GM19193 (cell line): ENCODE results near the gene CTBP2.

Experiments
- POLR2A ChIP-seq: IDR thresholded peaks from 4 replicates; pipeline ENCODE4 v1.6.1; 2011; ENCODE audit not compliant: insufficient read depth, insufficient read length; ENCODE audit errors: extremely low read depth

Gene CTBP2

GRCh38 chr10:124977648-124978375 lies 182.6 kb downstream of the CTBP2 start:
- TF ChIP-seq POLR2A, result no peak

- TF ChIP-seq POLR2A, result no peak
Observed at GRCh38 chr10:124977161-124977560, 183.2 kb downstream of the CTBP2 start.

DNA sequence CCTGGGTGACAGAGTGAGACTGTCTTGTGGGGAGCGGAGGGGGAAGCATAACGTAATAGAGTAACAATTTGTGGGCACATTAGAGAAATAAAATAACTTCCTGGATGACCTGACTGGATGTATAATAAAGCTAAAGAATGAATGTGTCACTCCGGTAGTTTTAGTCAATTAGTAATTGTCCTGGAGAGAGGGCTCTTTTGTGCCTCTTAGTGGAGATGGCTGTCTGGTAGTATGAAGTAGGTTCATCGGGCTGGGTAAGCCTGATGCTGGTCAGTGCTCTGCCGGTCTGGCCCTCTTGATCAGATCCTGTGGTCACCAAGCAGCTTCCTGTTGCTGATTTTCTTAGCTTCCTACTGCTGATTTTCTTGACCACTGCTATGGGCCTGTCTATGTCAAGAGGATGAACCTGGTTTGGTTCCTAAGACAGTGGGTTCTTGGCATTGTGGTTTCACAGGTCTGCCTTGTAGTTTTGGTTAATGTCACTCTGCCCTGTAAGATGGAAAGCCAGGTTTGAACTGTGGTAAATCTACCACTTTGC lies 184.3 kb downstream of the CTBP2 start:
- no peak for TF ChIP-seq POLR2A

- TF ChIP-seq POLR2A, result no peak
Observed at GRCh38 chr10:124974131-124974530, 186.2 kb downstream of the CTBP2 start.

DNA sequence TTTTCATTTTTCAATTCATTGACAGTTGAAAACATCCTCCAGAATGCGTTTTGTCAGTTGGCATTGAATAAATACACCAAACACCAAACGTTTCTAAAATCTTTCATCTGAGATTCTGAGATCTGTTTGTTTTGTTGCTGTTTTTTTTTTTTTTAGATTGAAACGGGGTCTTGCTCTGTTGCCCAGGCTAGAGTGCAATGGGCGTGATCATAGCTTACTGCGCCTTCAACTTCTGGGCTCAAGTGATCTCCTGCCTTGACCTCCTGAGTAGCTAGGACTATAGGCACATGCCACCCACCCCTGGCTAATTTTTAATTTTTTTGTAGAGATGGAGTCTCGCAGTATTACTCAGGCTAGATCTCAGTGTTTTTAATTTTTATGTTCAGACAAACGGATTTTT lies 187.7 kb downstream of the CTBP2 start:
- no peak for TF ChIP-seq POLR2A

- TF ChIP-seq POLR2A, result no peak
Observed at GRCh38 chr10:124971276-124971675, 189.1 kb downstream of the CTBP2 start.

DNA sequence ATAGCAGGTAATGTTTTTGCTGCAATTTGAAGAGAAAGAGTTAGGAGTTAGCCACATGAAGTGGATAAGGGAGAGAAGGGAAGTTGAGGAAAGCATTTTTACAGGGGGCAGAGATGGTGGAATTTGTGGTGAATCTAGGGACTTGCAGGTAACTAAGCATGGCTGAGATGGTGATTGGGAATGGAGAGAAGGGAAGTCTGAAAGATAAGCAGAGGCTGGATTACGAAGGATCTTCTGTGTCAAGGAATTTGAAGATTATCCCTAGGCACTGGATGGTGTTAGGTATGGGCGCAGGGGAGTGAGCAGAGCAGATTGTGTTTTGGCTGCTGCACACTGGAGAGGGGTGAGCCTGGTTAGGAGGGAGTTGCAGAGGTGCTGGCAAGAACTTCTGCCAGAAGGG lies 193.1 kb downstream of the CTBP2 start:
- no peak for TF ChIP-seq POLR2A

DNA sequence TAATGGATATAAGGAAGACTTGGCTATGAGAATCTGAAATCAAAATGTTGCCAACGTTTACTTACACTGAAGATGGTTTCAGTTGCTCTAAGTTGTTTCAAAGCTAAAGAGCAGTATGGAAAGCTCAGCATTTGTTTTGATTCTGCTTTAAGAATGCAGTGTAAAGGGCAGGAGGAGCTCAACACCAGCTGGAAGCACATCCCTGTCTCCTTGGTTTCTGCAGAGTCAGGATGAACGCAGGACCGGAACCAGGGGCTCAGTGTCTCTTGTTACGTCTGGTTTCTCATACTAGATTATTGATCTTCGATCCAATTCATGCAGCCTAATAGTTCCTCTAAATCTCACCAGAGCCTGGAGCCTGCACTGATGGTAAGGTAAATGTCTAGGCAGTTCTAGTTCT lies 194.4 kb downstream of the CTBP2 start:
- no peak for TF ChIP-seq POLR2A

DNA sequence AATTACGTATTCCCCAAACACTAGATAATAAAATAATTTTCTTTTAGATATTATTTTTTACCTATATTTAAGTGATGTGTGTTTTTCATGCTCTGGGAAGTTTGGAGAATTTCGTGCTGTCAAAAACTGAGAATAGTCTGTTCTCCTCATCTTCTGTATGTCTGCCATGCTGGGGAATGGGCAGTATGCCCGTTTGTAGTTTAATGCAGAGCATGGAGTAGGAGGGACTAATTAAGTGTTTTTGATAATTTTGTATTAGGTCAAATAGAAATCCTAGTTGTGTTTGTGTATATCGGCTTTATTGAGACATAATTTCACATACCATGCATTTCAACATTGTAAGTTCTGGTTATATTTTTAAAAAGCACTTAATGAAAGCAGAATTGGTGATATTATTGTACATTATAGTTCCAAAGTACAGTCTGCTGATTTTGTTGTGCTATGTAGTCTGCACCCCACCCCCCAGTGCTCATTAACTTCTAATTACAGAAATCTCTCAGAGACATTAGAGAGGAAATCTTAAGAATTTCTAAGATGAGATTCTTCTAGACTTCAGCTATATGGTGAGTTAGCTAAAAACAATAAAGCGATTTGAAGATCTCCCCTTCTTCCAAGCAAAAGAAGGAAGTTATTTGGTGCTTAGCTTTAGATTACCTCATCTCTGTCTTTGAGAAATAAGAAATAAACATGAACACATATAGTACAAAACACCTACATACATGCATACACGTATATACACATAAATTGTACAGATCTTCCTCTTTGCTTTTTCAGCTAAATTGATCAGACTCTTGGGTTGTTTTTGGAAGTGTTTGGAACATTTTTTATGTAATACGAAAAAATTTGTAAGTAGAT lies 196.3 kb downstream of the CTBP2 start:
- no peak for TF ChIP-seq POLR2A

- no peak for TF ChIP-seq POLR2A
Observed at GRCh38 chr10:124962421-124962820, 197.9 kb downstream of the CTBP2 start.

DNA sequence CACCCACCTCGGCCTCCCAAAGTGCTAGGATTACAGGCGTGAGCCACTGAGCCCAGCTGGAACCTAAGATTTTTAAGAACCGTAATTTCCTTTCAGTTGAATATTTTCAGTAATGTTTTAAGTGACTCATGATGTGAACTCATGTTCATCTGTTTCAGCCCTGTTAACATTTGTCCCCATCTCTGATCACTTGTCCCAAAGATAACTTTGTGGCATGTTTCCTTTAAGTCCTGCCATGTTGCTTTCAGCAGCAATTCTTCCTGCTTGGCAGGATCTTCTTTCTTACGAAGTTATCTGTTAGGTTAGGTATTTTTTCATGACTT lies 199.2 kb downstream of the CTBP2 start:
- no peak for TF ChIP-seq POLR2A

GRCh38 chr10:124959564-124959963 lies 200.8 kb downstream of the CTBP2 start:
- TF ChIP-seq POLR2A, result no peak

DNA sequence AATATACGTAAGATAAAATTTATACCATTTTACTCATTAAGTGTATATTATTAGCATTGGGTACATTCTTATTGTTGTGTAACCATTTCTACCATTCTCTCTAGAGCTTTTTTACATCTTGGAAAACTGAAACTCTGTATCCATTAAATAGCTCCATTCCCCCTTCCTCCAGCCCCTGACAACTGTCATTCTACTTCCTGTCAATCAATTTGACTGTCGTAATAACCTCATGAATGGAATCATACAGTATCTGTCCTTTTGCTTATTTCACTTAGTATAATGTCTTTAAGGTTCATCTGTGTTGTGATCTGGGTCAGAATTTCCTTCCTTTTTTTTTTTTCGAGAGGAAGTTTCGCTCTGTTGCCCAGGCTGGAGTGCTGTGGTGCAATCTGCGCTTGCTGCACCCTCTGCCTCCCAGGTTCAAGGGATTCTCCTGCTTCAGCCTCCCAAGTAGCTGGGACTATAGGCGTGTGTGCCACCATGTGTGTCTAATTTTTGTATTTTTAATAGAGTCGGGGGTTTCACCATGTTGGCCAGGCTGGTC lies 202.9 kb downstream of the CTBP2 start:
- no peak for TF ChIP-seq POLR2A

GRCh38 chr10:124956764-124957163 lies 203.6 kb downstream of the CTBP2 start:
- TF ChIP-seq POLR2A, result no peak

GRCh38 chr10:124955868-124956267 lies 204.5 kb downstream of the CTBP2 start:
- TF ChIP-seq POLR2A, result no peak

DNA sequence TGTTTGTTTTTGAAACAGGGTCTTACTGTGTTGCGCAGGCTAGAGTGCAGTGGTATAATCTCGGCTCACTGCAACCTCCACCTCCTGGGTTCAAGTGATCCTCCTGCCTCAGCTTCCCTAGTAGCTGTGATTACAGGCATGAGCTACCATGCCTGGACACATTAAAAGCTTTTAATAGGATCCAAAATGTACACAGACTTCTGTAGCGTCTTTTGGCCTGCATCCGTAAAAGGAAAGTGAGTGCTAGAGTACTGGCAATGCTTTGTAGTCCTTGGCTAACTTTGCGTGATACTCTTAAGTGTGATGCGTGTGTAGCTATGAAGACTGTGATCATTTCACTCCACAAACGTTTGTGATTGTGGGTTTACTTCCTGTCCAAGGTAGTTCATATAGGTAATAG lies 205.1 kb downstream of the CTBP2 start:
- TF ChIP-seq POLR2A, result no peak

DNA sequence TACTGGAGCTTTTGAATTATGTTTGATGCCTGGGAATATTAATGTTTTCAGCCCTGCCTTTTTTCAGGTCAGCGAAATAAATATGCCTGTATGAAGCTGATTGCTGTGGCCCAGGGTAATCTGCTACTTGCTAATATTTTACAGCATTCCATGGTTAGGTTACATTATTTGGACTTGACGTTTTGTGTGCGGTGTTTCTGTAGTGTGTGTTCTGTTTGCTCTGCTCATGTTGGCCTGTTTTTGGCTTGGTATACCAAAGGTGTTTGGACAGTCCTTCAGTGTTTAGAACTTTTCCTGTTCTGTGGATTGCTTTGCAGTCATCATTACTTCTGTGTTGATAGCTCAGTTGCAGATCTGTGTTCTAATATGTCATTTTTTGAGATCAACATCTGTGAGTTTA lies 206.9 kb downstream of the CTBP2 start:
- no peak for TF ChIP-seq POLR2A

DNA sequence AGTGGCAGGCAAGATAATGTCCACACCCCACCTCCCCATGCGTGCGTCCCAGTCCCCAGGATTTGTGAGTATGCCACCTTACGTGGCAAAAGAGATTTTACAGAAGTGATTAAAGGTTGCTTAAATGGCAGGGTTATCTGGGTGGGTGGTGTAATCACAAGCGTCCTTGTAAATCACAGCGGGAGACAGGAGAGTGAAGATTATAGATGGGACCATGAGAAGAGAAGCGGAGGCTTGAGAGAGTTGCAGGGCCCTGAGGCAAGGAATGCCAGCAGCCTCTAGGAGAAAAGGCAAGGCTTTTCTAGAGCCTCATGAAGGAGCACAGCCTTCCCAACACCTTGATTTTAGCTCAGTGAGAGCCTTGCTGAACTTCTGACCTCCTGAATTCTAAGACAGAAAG lies 208.2 kb downstream of the CTBP2 start:
- no peak for TF ChIP-seq POLR2A
